ENCODE results near the gene FBN1. TPM values are rescaled to one million over a fixed set of nuclear protein-coding genes. Genes with fewer than 3 reads are reported as not detected.

FBN1 gene
- polyA plus RNA-seq, 2 of the 4 experiments (the other 2 are of a cell fraction) = 6.3 to 9.4 TPM

GRCh38 chr15:48569591-48570302 lies 75.8 kb downstream of the FBN1 start:
- H3K9me3 ChIP-seq = no peaks in the 10 kb centered on the region
- DNase-seq (ENCODE audit: low read depth in 1 of 2, low spot score in 1 of 2) (no peak), ATAC-seq (no peak), FAIRE-seq (no peak)
- peaks cover 24% of the 10 kb centered on the region for H3K4me1 ChIP-seq
- no peak for TF ChIP-seq RAD21 (conservative IDR thresholded peaks at IDR 0.05 in 1 of 2, IDR thresholded peaks at IDR 0.05 in 1 of 2)
- no peak for TF ChIP-seq EHMT2 (IDR thresholded peaks at IDR 0.05; ENCODE audit: low read depth)
- ChIA-PET CTCF (interaction anchor here (0.6 kb wide), 1 partner anchor 1580 kb away, joined by 4 read pairs; no protein-coding TSS in a partner anchor), POLR2A (no interaction called here)
- no peak overlapping the region for H3K4me3 ChIP-seq
- 64% methylated on average over 3 of the region's 3 CpGs for WGBS (ENCODE audit: missing lambda C conversion rate)
- no peak overlapping the region for H3K27ac ChIP-seq
- no peak overlapping the region for H3K4me2 ChIP-seq

DNA sequence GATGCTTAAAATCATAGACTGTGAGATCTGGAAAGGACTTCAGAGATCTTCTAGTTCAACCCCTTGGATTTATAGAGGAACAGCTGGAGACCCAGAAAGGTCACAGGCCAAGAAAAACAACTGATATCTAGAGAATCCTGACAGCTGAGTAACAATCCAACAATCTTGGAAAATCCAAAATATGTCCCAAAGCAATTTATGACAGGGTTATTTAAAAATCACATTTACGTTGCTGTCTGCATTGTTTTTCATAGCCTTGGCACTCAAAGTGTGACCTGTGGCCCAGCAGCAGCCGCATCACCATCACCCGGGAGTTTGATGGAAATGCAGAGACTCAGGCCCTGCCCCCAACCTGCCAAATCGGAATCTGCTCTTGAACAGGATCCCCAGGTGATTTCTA lies 78.8 kb downstream of the FBN1 start:
- ChIA-PET POLR2A (no interaction called here), CTCF (no interaction called here)
- H3K27ac ChIP-seq = peak overlapping the region in 1 of 2 experiments; percentile 42; a peak in 2 of 6 replicates
- no peak for TF ChIP-seq TP53 (CRISPR knock-in tag; IDR thresholded peaks at IDR 0.05)
- no peak for TF ChIP-seq ZNF302 (CRISPR knock-in tag; IDR thresholded peaks at IDR 0.05)
- TF ChIP-seq CEBPB (IDR thresholded peaks at IDR 0.05) = no peak
- no peak for TF ChIP-seq GATA3 (IDR thresholded peaks at IDR 0.05; ENCODE audit: borderline replicate concordance)
- no peak for TF ChIP-seq JUN (IDR thresholded peaks at IDR 0.05)
- no peak for TF ChIP-seq SMC3 (IDR thresholded peaks at IDR 0.05)
- no peak for FAIRE-seq
- no peak overlapping the region for H3K4me3 ChIP-seq
- no peaks in the 10 kb centered on the region for H3K9me3 ChIP-seq
- WGBS (ENCODE audit: missing lambda C conversion rate) = 42% methylated on average over 3 of the region's 4 CpGs
- H3K4me1 ChIP-seq = peaks cover 24% of the 10 kb centered on the region
- no peak for ATAC-seq
- DNase-seq (ENCODE audit: low read depth in 1 of 2, low spot score in 1 of 2) = no peak
- peak overlapping the region; percentile 66 for H3K4me2 ChIP-seq

GRCh38 chr15:48565560-48566482 lies 79.7 kb downstream of the FBN1 start:
- DNase-seq (ENCODE audit: low read depth in 1 of 2, low spot score in 1 of 2) = peak in 1 of 2 experiments; percentile 39
- H3K4me3 ChIP-seq = no peak overlapping the region
- WGBS (ENCODE audit: missing lambda C conversion rate) = 49% methylated on average over 1 of the region's 1 CpG

DNA sequence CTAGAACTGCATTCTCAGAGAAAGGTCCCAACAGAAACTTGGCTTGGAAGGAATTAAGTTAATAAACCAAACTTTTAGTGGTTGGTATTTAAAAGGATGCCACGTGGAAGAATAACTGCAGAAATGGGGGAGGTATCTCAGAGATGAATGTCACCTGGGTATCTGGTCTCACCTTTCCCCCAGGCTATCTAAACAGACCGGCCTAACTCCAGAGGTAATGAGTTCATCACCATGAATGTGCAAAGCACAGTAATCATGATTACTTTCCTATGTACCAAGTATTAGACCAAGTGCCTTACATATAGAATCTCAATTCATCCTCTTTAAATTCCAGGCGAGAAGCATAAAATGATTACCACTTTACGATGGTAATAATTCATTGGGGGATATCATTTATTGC lies 80.8 kb downstream of the FBN1 start:
- no peak for DNase-seq (ENCODE audit: low read depth in 1 of 2, low spot score in 1 of 2)
- 76% methylated on average over 4 of the region's 4 CpGs for WGBS (ENCODE audit: missing lambda C conversion rate)
- ATAC-seq = no peak
- peaks cover 24% of the 10 kb centered on the region for H3K4me1 ChIP-seq
- no peak for FAIRE-seq
- no peak overlapping the region for H3K4me3 ChIP-seq
- H3K27ac ChIP-seq = no peak overlapping the region
- H3K4me2 ChIP-seq = no peak overlapping the region
- CTCF ChIA-PET = no interaction called here
- no peaks in the 10 kb centered on the region for H3K9me3 ChIP-seq
- no peak for TF ChIP-seq RFX5 (IDR thresholded peaks at IDR 0.05)
- no peak for TF ChIP-seq ESRRA (IDR thresholded peaks at IDR 0.05; ENCODE audit: borderline replicate concordance, low read length)
- TF ChIP-seq SREBF2 (IDR thresholded peaks at IDR 0.05) = no peak
- TF ChIP-seq HDAC2 (IDR thresholded peaks at IDR 0.05) = no peak
- TF ChIP-seq, protein P1, sequence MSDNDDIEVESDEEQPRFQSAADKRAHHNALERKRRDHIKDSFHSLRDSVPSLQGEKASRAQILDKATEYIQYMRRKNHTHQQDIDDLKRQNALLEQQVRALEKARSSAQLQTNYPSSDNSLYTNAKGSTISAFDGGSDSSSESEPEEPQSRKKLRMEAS (IDR thresholded peaks at IDR 0.05) = no peak
- TF ChIP-seq ZFP36 (IDR thresholded peaks at IDR 0.05; ENCODE audit: borderline replicate concordance, partially characterized antibody) = no peak
- TF ChIP-seq RARB (CRISPR knock-in tag; IDR thresholded peaks at IDR 0.05) = no peak
- TF ChIP-seq, protein P2, sequence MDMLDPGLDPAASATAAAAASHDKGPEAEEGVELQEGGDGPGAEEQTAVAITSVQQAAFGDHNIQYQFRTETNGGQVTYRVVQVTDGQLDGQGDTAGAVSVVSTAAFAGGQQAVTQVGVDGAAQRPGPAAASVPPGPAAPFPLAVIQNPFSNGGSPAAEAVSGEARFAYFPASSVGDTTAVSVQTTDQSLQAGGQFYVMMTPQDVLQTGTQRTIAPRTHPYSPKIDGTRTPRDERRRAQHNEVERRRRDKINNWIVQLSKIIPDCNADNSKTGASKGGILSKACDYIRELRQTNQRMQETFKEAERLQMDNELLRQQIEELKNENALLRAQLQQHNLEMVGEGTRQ (IDR thresholded peaks at IDR 0.05) = no peak
- TF ChIP-seq ZC3H11A (IDR thresholded peaks at IDR 0.05) = no peak
- TF ChIP-seq RCOR1 (IDR thresholded peaks at IDR 0.05; ENCODE audit: low read depth, low read length) = no peak
- no peak for TF ChIP-seq CEBPB (IDR thresholded peaks at IDR 0.05)
- TF ChIP-seq EHMT2 (IDR thresholded peaks at IDR 0.05; ENCODE audit: low read depth) = no peak
- TF ChIP-seq SMC3 (IDR thresholded peaks at IDR 0.05) = no peak
- TF ChIP-seq, protein P3, sequence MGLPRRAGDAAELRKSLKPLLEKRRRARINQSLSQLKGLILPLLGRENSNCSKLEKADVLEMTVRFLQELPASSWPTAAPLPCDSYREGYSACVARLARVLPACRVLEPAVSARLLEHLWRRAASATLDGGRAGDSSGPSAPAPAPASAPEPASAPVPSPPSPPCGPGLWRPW (IDR thresholded peaks at IDR 0.05) = no peak
- no peak for TF ChIP-seq TFCP2L1 (CRISPR knock-in tag; IDR thresholded peaks at IDR 0.05)
- no peak for TF ChIP-seq MYC (IDR thresholded peaks at IDR 0.05; ENCODE audit: borderline replicate concordance, low read length)
- no peak for TF ChIP-seq ZNF302 (CRISPR knock-in tag; IDR thresholded peaks at IDR 0.05)
- no peak for TF ChIP-seq KDM5A (IDR thresholded peaks at IDR 0.05)
- TF ChIP-seq CTCF (IDR thresholded peaks at IDR 0.05) = no peak
- no peak for TF ChIP-seq POLR2AphosphoS2 (conservative IDR thresholded peaks at IDR 0.05; ENCODE audit: low read length)
- POLR2A ChIA-PET = interaction anchor here (0.6 kb wide), 1 partner anchor 174 kb away, joined by 3 read pairs; no protein-coding TSS in a partner anchor

More at GRCh38 chr15:48565560-48566482, 79.7 kb downstream of the FBN1 start:
- Histone ChIP-seq H3K9me3 (no peaks in the 10 kb centered on the region), H3K4me2 (peak overlapping the region; percentile 66), H3K27ac (peak overlapping the region in 1 of 2 experiments; percentile 34; a peak in 1 of 6 replicates), H3K4me1 (peaks cover 24% of the 10 kb centered on the region)
- ATAC-seq (peak; percentile 74 to 78; a peak in 4 of 6 replicates), FAIRE-seq (no peak)
- CTCF ChIA-PET = no interaction called here
- POLR2A ChIA-PET = no interaction called here
- no peak for TF ChIP-seq ZNF302 (CRISPR knock-in tag; IDR thresholded peaks at IDR 0.05)
- TF ChIP-seq CEBPB (IDR thresholded peaks at IDR 0.05) = 0 out of 4 replicates have a peak, but pooled peaks of 1 of the 2 experiments have one; percentile 13
